Activated T-cell treated with anti-CD3 and anti-CD28 coated beads, Interleukin-2, amount 50 U/mL, for 4 hours (primary cell): ENCODE measurements around the gene FUZ. TPM values are rescaled to one million over a fixed set of nuclear protein-coding genes. Genes with fewer than 3 reads are reported as not detected.
"Not testable (repeated sequence)": the region's sequence is repeated elsewhere in the genome, so short reads cannot be mapped to it uniquely, and the experiment has no call there.

Experiments
- ATAC-seq, 2 donors: fragments of 200-7000 bp; cut with Tn5 transposase; one replicate each; pipeline ENCODE4 v1.10.0; 2021
- DNase-seq: peaks from one replicate; pipeline ENCODE4 v3.0.0-alpha.2; 2020
- H3K27me3 Mint-ChIP-seq: one replicate; pipeline ENCODE4 v1.8.0; 2021; ENCODE audit warnings: low read depth, mixed read lengths
- H3K36me3 Mint-ChIP-seq: one replicate; pipeline ENCODE4 v1.8.0; 2022; ENCODE audit warnings: mixed read lengths; ENCODE audit not compliant: insufficient read depth
- H3K4me1 Mint-ChIP-seq: one replicate; pipeline ENCODE4 v1.8.0; 2021; ENCODE audit warnings: low read depth, mixed read lengths
- H3K4me3 Mint-ChIP-seq: one replicate; pipeline ENCODE4 v1.8.0; 2021; ENCODE audit warnings: mild to moderate bottlenecking, moderate library complexity, mixed read lengths
- H3K9me3 Mint-ChIP-seq: one replicate; pipeline ENCODE4 v1.8.0; 2021; ENCODE audit warnings: mixed read lengths
- total RNA-seq, 3 donors: library from RNA; stranded (reverse); gene quantifications; one replicate each; pipeline ENCODE4 v1.2.1, GENCODE V29; 2021

Gene FUZ
- total RNA-seq, 3 donors from 2014 or later, result 15.6 to 19.9 (median 18.5) TPM

DNA sequence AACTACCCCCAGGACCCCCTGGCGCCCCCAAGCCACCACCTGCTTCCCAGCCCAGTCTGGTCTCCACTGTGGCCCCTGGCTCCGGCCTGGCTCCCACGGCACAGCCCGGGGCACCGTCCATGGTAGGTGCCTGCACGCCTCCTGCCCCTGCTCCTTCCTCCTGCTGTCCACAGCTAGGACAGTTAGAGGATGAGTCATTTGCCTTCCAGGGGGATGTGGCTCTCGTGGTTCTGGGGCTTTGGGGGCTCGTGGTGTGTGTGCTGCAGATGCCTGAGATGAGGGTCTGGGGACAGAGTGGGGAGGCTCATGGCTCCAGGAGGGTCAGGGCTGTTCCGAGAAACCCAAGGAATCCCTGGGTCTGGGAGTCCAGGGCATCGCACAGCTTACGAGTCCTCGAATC is 17.7 kb upstream of the FUZ start:
- Mint-ChIP-seq H3K9me3 (no peaks in the 10 kb centered on the region), H3K36me3 (peaks cover 19% of the 10 kb centered on the region), H3K27me3 (no peaks in the 10 kb centered on the region), H3K4me3 (no peak overlapping the region), H3K4me1 (no peaks in the 10 kb centered on the region)
- no peak for DNase-seq
- no peak for ATAC-seq

DNA sequence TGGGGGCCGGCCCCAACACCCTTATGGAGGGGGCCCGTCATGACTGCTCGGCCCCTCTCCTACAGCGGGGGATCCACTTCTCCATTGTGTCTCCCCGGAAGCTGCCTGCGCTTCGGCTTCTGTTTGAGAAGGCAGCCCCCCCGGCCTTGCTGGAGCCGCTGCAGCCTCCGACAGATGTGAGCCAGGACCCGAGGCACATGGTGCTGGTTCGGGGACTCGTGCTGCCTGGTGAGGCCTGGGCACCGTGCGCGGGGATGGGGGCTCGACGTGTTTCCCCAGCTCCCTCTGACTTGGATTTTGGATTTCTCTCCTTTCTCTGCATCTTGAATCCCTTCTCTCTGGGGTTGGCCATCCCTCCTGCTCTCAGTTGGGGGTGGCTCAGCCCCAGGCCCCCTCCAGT is 16.6 kb upstream of the FUZ start:
- Mint-ChIP-seq H3K36me3 (peaks cover 17% of the 10 kb centered on the region), H3K9me3 (no peaks in the 10 kb centered on the region), H3K4me3 (no peak overlapping the region), H3K4me1 (no peaks in the 10 kb centered on the region), H3K27me3 (no peaks in the 10 kb centered on the region)
- DNase-seq (no peak), ATAC-seq (no peak)

DNA sequence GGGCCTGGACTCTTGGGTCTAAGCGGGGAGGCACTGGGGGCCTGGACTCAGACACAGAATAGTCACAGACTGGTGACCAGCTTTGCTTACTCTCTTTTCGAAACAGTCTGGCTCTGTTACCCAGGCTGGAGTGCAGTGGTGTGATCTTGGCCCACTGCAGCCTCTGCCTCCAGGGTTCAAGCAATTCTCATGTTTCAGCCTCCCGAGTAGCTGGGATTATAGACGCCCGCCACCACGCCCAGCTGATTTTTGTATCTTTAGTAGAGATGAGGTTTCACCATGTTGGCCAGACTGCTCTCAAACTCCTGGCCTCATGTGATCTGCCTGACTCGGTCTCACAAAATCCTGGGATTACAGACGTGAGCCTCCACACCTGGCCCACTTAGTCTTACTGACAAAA is 16.1 kb upstream of the FUZ start:
- Mint-ChIP-seq H3K4me1 (no peaks in the 10 kb centered on the region), H3K27me3 (no peaks in the 10 kb centered on the region), H3K9me3 (no peaks in the 10 kb centered on the region), H3K4me3 (no peak overlapping the region), H3K36me3 (peaks cover 15% of the 10 kb centered on the region)
- DNase-seq (no peak), ATAC-seq (no peak)

DNA sequence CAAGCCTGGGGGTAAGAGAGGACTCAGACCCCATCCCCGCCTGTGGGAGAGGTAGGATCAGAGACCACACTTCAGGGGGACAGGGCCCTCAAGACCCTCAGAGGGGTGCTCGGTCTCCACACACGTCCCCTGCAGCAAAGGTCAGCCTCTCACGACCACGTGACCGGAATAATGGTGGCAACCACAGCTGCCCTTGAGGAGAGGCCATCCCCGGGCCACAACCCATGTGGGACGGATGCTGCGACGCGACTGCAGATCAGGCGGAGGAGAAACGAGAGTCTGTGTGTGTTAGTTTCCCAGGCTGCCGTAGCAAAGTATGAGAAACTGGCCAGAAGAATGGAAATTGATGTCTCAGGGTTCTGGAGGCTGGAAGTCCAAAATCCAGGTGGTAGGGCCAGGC is 13.9 kb upstream of the FUZ start:
- Mint-ChIP-seq H3K9me3 (no peaks in the 10 kb centered on the region), H3K27me3 (no peaks in the 10 kb centered on the region), H3K4me1 (no peaks in the 10 kb centered on the region), H3K4me3 (no peak overlapping the region), H3K36me3 (peaks cover 6% of the 10 kb centered on the region)
- ATAC-seq, result no peak
- no peak for DNase-seq

DNA sequence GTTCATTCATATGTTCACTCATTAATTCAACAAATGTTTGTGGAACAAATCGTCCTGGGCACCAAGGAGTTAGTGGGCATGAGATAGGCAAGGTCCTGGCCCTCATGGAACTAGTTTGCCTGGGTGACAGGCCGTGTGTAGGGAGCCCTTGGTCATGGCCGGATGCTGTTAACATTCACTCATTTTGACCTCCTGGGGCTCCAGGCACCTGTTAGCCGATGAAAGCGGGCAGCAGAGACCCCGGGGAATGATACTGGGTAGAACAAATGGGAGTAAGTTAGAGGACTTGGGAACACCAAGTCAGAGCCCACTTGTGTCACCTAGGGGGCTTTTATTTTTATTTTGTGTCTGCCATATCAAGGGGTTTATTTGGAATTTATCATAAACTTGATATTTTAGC is 11.6 kb upstream of the FUZ start:
- Mint-ChIP-seq H3K36me3 (peaks cover 6% of the 10 kb centered on the region), H3K4me3 (no peak overlapping the region), H3K9me3 (no peaks in the 10 kb centered on the region), H3K4me1 (peaks cover 2% of the 10 kb centered on the region), H3K27me3 (no peaks in the 10 kb centered on the region)
- ATAC-seq (no peak), DNase-seq (no peak)

DNA sequence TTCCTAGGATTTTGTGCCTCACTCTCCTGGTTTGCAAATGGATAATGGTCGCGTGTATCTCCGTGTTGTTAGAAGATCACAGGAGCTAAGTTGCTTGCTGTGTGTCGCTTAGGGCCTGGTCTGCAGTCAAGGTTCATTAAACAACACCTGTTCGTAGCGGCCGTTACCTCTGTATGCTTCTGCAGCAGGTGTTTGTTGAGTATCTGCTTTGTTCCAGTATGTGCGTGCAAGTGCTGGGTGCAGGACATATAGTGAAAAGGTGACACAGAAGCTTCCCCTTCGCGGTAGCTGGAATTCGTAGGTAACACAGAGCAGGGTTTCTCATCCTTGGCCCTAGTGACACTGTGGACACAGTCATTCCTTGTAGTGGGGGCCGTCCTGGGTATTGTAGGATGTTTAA is 10.4 kb upstream of the FUZ start:
- ATAC-seq, result no peak
- no peak for DNase-seq
- H3K4me3 Mint-ChIP-seq, result no peak overlapping the region
- peaks cover 11% of the 10 kb centered on the region for H3K4me1 Mint-ChIP-seq
- no peaks in the 10 kb centered on the region for H3K9me3 Mint-ChIP-seq
- peaks cover 6% of the 10 kb centered on the region for H3K36me3 Mint-ChIP-seq
- no peaks in the 10 kb centered on the region for H3K27me3 Mint-ChIP-seq

DNA sequence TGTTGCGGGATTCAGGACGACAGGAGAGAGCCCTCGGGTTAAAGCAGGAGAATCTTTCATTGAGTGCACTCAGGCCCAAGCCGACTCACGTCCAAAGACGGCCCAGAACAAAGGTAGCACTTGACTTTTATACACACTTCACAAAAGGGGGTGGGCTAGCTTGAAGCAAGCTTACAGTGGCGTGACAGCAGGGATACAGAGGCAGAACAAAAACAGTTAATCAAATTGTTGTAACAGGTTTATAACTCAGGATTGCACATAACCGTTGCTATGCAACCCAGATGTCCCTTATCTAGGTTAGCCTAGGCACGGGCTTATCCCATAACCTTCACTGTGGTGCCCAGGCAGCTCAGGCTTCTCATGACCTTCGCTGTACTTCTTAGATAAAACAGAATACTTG is 7.0 kb upstream of the FUZ start:
- Mint-ChIP-seq H3K27me3 (no peaks in the 10 kb centered on the region), H3K36me3 (peaks cover 4% of the 10 kb centered on the region), H3K4me1 (peaks cover 17% of the 10 kb centered on the region), H3K4me3 (peak overlapping the region; percentile 0), H3K9me3 (no peaks in the 10 kb centered on the region)
- DNase-seq (no peak), ATAC-seq (no peak)

DNA sequence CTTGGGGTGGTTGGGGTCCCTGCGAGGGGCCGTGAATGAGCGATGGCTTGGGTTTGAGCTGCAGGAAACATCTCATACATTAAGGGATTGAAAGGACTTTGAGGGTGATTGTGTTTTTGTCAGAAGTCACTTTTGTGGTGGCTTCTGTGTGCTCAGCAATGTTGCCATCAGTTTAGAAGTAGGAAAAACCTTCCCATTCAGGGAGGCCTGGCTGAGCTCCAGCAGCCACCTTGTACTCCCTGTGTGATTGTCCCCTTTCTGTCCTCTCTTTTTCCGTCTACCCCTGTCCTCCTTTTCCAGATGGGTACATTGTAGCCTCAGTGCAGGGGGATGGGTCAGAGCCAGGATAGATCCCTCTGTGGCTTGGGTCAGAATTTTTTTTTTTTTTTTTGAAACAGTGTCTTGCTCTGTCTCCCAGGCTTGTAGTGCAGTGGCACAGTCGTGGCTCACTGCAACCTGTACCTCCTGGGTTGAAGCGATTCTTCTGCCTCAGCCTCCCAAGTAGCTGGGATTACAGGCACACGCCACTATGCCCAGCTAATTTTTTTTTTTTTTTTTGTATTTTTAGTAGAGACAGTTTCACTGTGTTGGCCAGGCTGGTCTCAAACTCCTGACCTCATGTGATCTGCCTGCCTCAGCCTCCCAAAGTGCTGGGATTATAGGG is 6.5 kb upstream of the FUZ start:
- H3K9me3 Mint-ChIP-seq, H3K27me3 Mint-ChIP-seq, ATAC-seq, H3K36me3 Mint-ChIP-seq, DNase-seq: not testable (repeated sequence)
- peak overlapping the region; percentile 95 for H3K4me3 Mint-ChIP-seq
- H3K4me1 Mint-ChIP-seq, result peaks cover 19% of the 10 kb centered on the region

DNA sequence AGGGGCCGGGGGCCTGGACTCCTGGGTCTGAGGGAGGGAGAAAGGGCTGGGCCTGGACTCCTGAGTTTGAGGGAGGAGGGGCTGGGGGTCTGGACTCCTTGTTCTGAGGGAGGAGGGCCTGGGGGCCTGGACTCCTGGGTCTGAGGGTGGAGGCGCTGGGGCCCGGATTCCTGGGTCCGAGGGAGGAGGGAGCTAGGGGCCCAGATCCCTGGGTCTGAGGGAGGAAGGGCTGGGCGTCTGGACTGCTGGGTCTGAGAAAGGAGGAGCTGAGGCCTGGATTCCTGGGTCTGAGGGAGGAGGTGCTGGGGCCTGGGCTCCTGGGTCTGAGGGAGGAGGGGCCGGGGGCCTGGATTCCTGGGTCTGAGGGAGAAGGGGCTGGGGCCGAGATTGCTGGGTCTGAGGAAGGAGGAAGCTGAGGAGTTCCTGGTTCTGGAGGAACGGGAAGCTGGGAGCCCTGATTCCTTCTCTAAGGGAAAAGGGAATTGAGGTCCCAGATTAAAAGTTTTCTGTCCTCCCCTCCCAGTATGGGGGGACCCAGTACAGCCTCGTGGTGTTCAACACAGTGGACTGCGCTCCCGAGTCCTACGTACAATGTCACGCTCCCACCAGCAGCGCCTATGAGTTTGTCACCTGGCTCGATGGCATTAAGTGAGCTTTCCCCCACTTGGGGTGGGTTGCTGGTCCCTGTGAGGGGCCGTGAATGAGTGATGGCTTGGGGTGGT is 5.7 kb upstream of the FUZ start:
- Mint-ChIP-seq H3K27me3 (no peaks in the 10 kb centered on the region), H3K9me3 (no peaks in the 10 kb centered on the region), H3K4me1 (peaks cover 24% of the 10 kb centered on the region), H3K36me3 (peaks cover 4% of the 10 kb centered on the region), H3K4me3 (peak overlapping the region; percentile 95)
- DNase-seq (no peak), ATAC-seq (no peak)

DNA sequence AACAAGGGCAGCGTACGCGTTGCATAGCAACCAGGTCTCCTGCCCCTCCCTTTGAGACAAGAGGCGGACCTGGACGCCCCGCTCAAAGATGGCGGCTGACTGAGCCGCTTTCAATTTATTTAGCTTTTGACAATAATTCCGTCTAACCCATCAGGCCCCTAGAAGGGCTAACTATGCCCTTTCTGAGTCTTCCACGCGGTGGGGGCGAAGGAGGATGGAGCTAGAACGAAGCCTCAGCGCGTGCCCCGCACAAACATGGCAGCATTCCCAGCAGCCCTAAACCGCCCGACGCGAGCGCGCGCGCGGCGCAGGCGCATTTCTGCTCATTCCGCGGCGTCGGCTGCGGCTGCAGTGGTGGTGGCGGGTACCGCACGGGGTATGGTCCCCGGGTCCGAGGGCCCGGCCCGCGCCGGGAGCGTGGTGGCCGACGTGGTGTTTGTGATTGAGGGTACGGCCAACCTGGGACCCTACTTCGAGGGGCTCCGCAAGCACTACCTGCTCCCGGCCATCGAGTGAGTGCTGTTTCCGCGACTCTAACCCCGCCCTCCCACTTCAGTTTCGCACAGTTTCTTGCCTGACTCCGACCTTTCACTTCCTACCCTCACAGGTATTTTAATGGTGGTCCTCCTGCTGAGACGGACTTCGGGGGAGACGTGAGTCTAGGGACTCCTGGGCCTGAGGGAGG is 5.0 kb upstream of the FUZ start, which contains the start of gene MED25:
Gene MED25, plus strand, starts transcription at position 326 of the 685 bp plus-strand sequence. Its CDS starts 53 bp downstream, at position 379.
- Mint-ChIP-seq H3K4me3 (peak within 1 kb of the TSS; percentile 95), H3K36me3 (peaks cover under 1% of the 10 kb centered on the region), H3K4me1 (peaks cover 29% of the 10 kb centered on the region), H3K9me3 (no peaks in the 10 kb centered on the region), H3K27me3 (no peaks in the 10 kb centered on the region)
- peak; percentile 83 for DNase-seq
- ATAC-seq, result peak; percentile 78 to 82

DNA sequence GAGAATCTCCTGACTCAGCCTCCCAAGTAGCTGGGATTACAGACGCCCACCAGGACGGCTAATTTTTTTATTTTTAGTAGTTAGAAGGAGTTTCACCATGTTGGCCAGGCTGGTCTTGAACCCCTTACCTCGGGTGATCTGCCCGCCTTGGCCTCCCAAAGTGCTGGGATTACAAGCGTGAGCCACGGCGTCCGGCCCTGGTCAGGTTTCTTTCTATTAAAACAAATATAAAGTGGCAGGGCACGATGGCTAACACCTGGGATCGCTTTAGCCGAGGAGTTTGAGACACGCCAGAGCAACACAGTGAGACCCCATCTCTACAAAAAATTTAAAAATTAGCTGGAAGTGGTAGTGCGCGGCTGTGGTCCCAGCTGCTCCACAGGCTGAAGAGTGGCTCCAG is 3.5 kb upstream of the FUZ start:
- no peak for DNase-seq
- no peaks in the 10 kb centered on the region for H3K9me3 Mint-ChIP-seq
- no peak for ATAC-seq
- H3K36me3 Mint-ChIP-seq, result no peaks in the 10 kb centered on the region
- H3K27me3 Mint-ChIP-seq, result no peaks in the 10 kb centered on the region
- peak overlapping the region; percentile 33 for H3K4me3 Mint-ChIP-seq
- peaks cover 39% of the 10 kb centered on the region for H3K4me1 Mint-ChIP-seq

DNA sequence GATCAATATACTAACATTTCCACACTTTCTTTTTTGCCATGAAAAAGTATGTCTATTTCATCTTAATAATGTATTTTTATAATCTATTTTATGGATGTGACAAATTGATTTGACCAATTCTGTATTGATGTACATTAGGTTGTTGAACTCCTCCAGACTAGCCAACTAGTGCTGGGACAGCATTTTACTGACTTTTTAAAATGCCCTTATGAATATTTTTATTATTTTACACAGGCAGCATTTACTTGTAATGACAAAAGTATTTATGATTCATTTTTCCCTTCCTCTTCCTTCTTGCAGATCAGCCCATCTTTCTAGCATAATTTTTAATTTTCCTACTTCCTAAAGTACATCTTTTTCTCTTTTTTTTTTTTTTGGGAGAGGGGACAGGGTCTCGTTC is 918 bp upstream of the FUZ start:
- no peaks in the 10 kb centered on the region for H3K27me3 Mint-ChIP-seq
- H3K36me3 Mint-ChIP-seq, result no peaks in the 10 kb centered on the region
- ATAC-seq, result no peak
- H3K4me3 Mint-ChIP-seq, result peak overlapping the region; percentile 60
- no peak for DNase-seq
- no peaks in the 10 kb centered on the region for H3K9me3 Mint-ChIP-seq
- H3K4me1 Mint-ChIP-seq, result peaks cover 38% of the 10 kb centered on the region

DNA sequence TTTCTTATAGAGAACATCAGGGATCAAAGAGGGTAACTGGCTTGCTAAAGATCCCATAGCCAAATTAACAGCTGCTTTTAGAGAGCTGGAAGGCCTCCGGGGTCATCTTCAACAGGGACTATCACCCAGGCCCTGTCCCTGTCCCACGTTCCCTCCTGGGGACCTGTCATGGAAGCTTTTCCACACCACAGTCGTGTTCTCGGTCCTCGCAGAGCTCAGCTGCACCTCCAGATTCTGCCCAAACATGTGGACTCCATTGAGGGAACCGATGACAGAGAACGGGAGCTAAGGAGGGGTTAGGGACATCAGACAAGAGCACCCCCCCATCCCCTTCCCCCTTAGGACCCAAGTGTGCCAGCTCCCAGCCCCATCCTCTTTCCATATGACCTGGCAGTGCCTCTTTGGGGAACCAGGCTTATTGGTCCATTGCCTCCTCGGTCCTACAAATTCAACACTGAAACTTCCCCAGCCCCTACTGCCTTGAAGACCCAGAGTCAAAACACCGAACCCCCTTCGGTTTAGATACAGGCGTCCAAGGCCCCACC is 568 bp downstream of the FUZ start:
- Mint-ChIP-seq H3K4me1 (peaks cover 37% of the 10 kb centered on the region), H3K9me3 (no peaks in the 10 kb centered on the region), H3K4me3 (peak overlapping the region; percentile 91), H3K36me3 (no peaks in the 10 kb centered on the region), H3K27me3 (no peaks in the 10 kb centered on the region)
- no peak for ATAC-seq
- no peak for DNase-seq

DNA sequence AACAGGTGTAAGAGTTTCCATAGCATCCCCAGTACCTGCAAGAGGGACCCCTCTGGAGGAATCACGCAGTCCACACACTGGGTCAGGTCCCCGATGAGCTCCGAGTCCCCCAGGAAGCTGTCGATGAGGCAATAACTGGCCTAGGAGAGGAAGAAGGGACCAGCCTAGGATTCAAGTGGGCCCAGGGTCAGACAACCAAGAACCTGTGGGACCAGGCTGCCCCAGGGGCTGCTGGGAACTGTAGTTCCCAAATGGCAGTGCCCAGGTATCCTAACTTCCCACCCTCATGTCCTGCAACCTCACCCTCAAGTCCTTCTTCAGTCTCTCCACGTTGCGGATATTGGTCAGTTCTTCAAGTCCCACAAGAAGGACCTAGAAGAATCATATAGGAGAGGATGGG is 1.8 kb downstream of the FUZ start:
- H3K9me3 Mint-ChIP-seq, result no peaks in the 10 kb centered on the region
- peak overlapping the region; percentile 91 for H3K4me3 Mint-ChIP-seq
- no peaks in the 10 kb centered on the region for H3K27me3 Mint-ChIP-seq
- DNase-seq (no peak), ATAC-seq (no peak)
- H3K36me3 Mint-ChIP-seq, result no peaks in the 10 kb centered on the region
- peaks cover 32% of the 10 kb centered on the region for H3K4me1 Mint-ChIP-seq
